H1 (cell line): ENCODE results near the gene TMPRSS3.

Experiments
- CEBPB ChIP-seq: IDR thresholded peaks from 2 replicates; pipeline ENCODE4 v1.6.1; 2012; ENCODE audit warnings: low read depth, low read length
- CTCF ChIP-seq, 3 experiments: IDR thresholded peaks; 1 replicate in 2 of 3; 2 replicates in 1 of 3; pipeline versions ENCODE4 v1.5.1 to v1.6.1; 2011; ENCODE audit warnings: low read length in 3 of 3, mild to moderate bottlenecking in 3 of 3, inconsistent platforms in 2 of 3, low read depth in 1 of 3, moderate library complexity in 1 of 3; ENCODE audit not compliant: insufficient read depth in 1 of 3; ENCODE audit errors: control extremely low read depth in 1 of 3
- JUN ChIP-seq: IDR thresholded peaks from 2 replicates; pipeline ENCODE4 v1.6.1; 2011; ENCODE audit warnings: low read depth, mild to moderate bottlenecking, improper control_type of control experiment, low read length
- MAX ChIP-seq: IDR thresholded peaks from 2 replicates; pipeline ENCODE4 v1.6.1; 2012; ENCODE audit warnings: inconsistent platforms
- PHF8 ChIP-seq: fragments of 200-600 bp; sonication (generic); conservative IDR thresholded peaks from 2 replicates; pipeline ENCODE4 v1.7.1; 2012; ENCODE audit warnings: low read depth, mild to moderate bottlenecking, inconsistent platforms, low read length, moderate library complexity
- POLR2A ChIP-seq, 2 experiments: IDR thresholded peaks; 1 replicate in 1 of 2; 2 replicates in 1 of 2; pipeline ENCODE4 v1.6.1; 2011; ENCODE audit warnings: low read depth in 2 of 2, low read length in 2 of 2, mild to moderate bottlenecking in 2 of 2; ENCODE audit errors: control extremely low read depth in 1 of 2
- RFX5 ChIP-seq: IDR thresholded peaks from 2 replicates; pipeline ENCODE4 v1.6.1; 2011; ENCODE audit warnings: low read depth, low read length, improper control_type of control experiment, borderline replicate concordance
- TBP ChIP-seq: IDR thresholded peaks from 2 replicates; pipeline ENCODE4 v1.6.1; 2011; ENCODE audit warnings: low read depth, low read length, improper control_type of control experiment
- TEAD4 ChIP-seq: IDR thresholded peaks from 2 replicates; pipeline ENCODE4 v1.6.1; 2012; ENCODE audit warnings: low read depth, low read length, inconsistent platforms, mixed read lengths

DNA sequence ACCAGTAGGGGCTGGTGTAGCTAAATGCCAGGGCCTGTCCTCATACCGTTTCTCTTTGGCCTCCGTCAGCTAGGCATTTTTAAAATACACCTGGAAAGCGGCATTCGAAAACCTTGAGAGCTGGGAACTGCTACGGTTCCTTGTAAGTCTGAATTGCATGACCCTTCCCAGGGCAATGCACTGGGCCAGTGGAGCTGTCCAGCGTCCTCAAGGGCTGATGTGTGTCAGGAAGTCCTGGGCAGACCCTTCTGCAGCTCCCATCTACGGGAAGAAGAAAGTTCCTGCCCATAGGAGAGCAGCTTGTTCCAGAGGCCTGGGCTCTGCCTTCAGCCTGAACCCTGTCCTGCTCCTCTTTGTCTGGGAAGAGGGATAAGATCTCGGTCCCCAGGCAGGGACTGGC is 41.9 kb upstream of the TMPRSS3 start:
- TF ChIP-seq CTCF (IDR thresholded peaks at IDR 0.05; ENCODE audit: control extremely low read depth in 1 of 3, insufficient read depth in 1 of 3, low read depth in 1 of 3, low read length in 3 of 3) (no peak), RFX5 (no peak), PHF8 (no peak), MAX (no peak), POLR2A (IDR thresholded peaks at IDR 0.05; ENCODE audit: control extremely low read depth in 1 of 2, low read depth in 2 of 2, low read length in 2 of 2) (no peak), TEAD4 (no peak), TBP (no peak), JUN (no peak), CEBPB (no peak)
